ENCODE results near the gene SCGB3A2.

DNA sequence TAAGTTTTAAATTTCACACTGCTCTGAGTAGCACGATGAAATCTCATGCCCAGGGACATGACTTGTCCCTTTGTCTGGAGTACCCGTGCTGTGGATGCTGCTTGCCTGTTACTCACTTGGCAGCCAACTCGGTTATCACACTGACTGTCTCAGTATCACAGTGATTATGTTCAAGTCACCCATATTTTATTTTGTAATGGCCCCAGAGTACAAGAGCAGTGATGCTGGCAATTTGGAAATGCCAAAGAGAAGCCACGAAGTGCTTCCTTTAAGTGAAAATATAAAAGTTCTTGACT lies 22.8 kb upstream of the SCGB3A2 start:
- TF ChIP-seq CTCF (IDR thresholded peaks at IDR 0.05; ENCODE audit: insufficient read depth, low read length, poor library complexity, severe bottlenecking) (no peak), EZH2phosphoT487 (conservative IDR thresholded peaks at IDR 0.05; ENCODE audit: low read length) (no peak)
